Activated CD4-positive, alpha-beta T cell treated with anti-CD3 and anti-CD28 coated beads, Interleukin-2, Interleukin-6, amounts not matched to agents 100 ng/mL and 50 ng/mL, durations not matched to agents 16 hours and 8 hours (primary cell): ENCODE results near the gene FAM170B.

Experiments
- DNase-seq: peaks from one replicate; pipeline ENCODE4 v3.0.0-alpha.2; 2020

Gene FAM170B

GRCh38 chr10:49168831-49169500 is 35.1 kb upstream of the FAM170B start:
- DNase-seq, result no peak

- DNase-seq, result no peak
These were observed 34.3 kb upstream of the FAM170B start for GRCh38 chr10:49168171-49168540.

DNA sequence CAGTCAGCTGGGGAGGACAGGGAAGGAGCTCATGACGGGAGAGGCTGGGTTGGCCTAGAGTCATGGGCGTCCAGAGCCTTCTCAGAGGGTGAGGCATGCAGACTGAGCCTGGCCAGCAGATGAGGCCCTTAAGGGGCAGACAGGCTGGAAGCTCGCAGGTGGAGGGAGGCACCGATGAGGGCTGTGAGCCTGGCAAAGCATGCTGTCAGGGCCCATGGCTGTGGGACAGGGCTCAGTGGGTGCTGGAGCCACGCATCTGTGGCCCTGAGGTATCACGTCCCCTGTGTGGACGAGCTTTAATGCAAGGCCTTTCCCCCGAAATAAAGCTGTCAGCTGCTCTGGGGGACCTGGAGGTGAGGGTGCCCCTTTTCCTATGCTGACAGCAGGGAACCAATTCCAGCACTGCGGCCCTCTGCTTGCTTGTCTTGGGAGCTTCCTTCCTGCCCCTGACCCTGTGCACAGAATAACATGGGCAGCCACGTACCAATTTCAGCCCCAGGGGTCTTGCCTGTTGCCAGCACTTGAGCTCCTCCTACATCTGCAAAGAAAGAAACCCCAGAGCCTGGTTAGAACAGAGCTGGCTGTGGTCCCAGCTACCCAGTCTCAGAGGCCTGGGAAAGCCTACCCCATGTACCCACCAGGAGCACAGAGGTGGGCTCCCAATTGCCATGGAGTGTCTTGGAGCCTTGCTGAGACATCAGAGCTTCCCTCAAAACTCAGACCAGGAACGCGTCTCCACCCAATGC is 33.8 kb upstream of the FAM170B start:
- DNase-seq, result no peak

- DNase-seq, result no peak
These were observed 32.9 kb upstream of the FAM170B start for GRCh38 chr10:49166484-49167400.

DNA sequence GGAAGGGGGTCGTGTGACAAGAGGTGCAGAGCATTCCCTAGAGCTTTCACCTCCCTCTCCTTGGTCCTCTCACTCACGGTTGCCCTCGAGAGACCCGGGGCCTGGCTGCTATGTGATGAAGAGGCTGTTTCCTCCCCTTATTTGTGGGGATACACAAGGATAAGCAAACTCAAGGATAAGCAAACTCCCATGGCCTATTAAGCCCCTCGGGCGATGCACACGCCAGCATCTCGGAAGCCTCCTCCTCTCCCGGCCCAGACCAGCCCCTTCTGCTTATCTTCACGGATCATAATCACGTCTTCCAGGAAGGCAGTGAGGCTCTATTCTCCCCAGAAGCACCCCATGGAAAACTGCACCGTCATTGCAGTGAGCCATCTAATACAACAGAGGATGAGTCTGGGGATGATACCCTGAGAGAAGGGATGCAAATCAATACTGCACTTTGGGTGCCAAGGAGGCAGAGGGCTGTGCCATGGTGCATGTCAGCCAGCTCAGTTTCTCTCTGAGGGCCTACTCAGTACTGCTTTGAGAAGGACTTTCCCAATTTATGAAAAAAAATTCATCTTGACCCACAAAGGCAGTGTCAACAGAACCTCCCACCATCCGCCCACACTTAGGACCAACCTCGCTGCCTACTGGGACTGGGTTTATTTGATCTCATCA is 32.1 kb upstream of the FAM170B start:
- DNase-seq, result no peak

DNA sequence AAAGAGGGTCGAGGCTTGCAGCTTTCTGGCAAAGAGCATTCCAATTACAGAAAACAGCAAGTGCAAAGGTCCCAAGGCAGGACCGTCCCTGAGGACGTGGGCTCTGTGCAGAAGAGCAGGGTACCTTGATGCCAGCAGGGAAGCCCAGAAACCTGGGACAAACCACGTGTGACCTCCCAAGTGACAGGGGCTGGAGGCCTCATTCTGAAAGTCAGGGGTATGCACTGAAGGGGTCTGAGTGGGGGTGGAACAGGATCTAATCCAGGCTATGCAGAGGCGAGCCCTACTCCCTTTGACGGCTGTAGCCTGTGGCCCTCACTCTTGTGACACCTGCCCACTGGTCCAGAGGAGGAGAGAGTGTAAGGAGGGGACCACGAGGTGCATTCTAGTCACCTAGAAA is 31.4 kb upstream of the FAM170B start:
- no peak for DNase-seq

DNA sequence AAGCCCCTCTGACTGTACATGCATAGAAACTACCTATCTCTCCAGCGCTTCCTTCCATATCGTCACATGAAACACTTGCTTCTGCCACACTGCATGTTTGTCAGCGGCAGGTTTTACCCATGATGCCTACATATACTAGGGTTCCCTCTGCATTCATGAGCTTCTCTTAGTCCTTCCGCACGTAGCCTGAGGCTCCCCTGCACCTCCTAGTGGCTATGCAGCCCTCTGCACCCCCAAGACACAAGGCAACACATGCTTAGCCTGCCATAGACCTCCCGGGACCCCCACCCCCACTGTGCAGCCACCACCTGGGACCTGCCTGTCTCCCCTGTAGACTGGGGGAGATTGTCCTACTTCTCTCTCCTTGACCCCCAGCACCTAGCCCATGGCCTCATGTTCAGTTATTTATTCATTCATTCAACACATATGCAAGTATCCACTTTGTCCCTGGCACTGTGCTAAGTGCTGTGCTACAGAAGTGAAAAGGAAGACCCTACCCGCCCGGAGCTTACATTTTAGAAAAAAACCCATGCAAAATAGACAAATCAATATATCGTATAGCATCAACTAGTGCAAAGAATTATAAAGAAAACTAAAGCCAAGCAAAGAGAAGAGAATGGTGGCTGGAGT is 30.9 kb upstream of the FAM170B start:
- peak; percentile 66 for DNase-seq

GRCh38 chr10:49163741-49164140 is 29.9 kb upstream of the FAM170B start:
- DNase-seq, result no peak

GRCh38 chr10:49162761-49163310 is 29.0 kb upstream of the FAM170B start:
- no peak for DNase-seq

GRCh38 chr10:49162063-49162462 is 28.2 kb upstream of the FAM170B start:
- no peak for DNase-seq

- no peak for DNase-seq
These were observed 27.7 kb upstream of the FAM170B start for GRCh38 chr10:49161411-49161997.

GRCh38 chr10:49160814-49161213 is 27.0 kb upstream of the FAM170B start:
- no peak for DNase-seq

GRCh38 chr10:49160110-49160509 is 26.3 kb upstream of the FAM170B start:
- no peak for DNase-seq

GRCh38 chr10:49158915-49159314 is 25.1 kb upstream of the FAM170B start:
- no peak for DNase-seq

DNA sequence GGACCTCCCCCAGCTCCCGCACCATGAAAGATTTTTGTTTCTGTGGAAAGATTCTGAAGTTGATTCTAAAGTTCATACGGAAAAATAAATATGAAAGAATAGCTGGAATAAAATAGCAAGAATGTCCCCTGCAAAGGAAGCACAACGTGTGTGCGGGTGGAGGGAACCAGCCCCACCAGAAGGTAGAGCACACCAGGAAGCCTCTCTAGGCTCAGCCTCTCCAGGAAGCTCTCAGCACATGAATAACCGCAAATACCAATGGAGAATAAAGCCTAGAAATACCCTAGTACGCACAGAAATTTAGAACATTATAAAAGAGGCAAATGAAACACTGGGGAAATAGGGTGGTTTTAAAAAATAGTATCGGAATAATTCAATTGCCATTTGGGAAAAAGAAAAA is 24.6 kb upstream of the FAM170B start:
- DNase-seq, result no peak

GRCh38 chr10:49157229-49157628 is 23.4 kb upstream of the FAM170B start:
- no peak for DNase-seq

DNA sequence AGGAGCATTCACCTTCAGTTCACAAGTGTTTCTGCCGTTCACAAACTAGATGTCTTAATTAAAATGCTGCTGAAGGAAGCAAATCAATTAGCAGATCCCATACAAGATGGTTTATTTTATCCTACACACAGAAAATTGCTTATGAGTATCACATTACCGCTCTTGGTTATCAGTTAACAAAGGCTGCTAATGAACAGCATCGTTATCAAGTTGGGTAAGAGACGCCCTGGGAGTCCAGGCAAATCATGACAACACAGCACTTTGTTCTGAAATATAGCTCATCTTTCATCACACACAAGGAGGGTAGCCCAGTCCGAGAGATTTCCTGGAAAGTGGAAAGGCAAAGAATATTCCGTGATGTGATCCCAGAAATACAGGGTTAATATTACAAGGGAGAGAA is 20.8 kb upstream of the FAM170B start:
- DNase-seq, result no peak

GRCh38 chr10:49153971-49154370 is 20.1 kb upstream of the FAM170B start:
- DNase-seq, result no peak

GRCh38 chr10:49153115-49153514 is 19.3 kb upstream of the FAM170B start:
- no peak for DNase-seq

DNA sequence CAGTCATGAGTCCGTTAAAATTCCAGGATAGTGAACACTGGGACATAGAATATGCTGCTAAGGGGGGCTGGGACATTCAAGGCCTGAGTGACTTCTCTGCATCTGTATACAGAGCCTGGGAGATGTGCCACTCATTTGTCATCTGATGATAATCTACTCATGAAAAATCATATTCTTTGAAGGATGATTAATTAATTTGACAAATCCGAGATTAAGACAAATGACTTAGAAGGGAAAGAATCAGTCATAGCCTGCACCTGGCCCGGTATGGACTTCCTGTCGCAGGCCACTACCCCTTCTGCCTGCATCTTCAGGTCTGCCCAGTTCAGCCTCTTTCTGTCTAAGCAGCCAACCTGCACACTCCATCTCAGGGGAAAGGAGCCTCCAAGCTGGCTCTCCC is 18.8 kb upstream of the FAM170B start:
- no peak for DNase-seq

GRCh38 chr10:49152037-49152436 is 18.2 kb upstream of the FAM170B start:
- DNase-seq, result no peak

- no peak for DNase-seq
These were observed 17.7 kb upstream of the FAM170B start for GRCh38 chr10:49151481-49151880.
